Measurements from ENCODE around the gene ZNF740. TPM values are rescaled to one million over a fixed set of nuclear protein-coding genes. Genes with fewer than 3 reads are reported as not detected.

Gene ZNF740
- total and polyA plus RNA-seq, 10 of the 15 experiments (the other 5 are each of a cell fraction or from before 2014, with no cell fraction given): 1.4 to 33.6 (median 11.3) TPM

GRCh38 chr12:53227836-53228235 lies 47.3 kb downstream of the ZNF740 start:
- FAIRE-seq (no peak), ATAC-seq (no peak), DNase-seq (ENCODE audit: low read depth, low spot score) (no peak)
- SMC1A ChIA-PET (ENCODE audit: uncharacterized antibody, unreplicated experiment): interaction anchor here (1.3 kb wide), 1 partner anchor 11 kb away, joined by 3 read pairs; no protein-coding TSS in a partner anchor
- no peak overlapping the region for H3K27ac ChIP-seq (ENCODE audit: control insufficient read depth, insufficient read depth)
- WGBS (ENCODE audit: insufficient coverage, insufficient replicate concordance, low lambda C conversion rate, missing lambda C conversion rate): 23% methylated on average over 1 of the region's 1 CpG
- no peaks in the 10 kb centered on the region for H3K79me2 ChIP-seq (ENCODE audit: control insufficient read depth, insufficient read depth, low read length)
- H3K4me3 ChIP-seq: no peak overlapping the region
- no peaks in the 10 kb centered on the region for H4K20me1 ChIP-seq (ENCODE audit: control insufficient read depth, insufficient read depth)
- H2AFZ ChIP-seq (ENCODE audit: control insufficient read depth, low read depth, low read length): no peak overlapping the region
- H3K4me1 ChIP-seq (ENCODE audit: control insufficient read depth, insufficient read depth, low read length): peaks cover 6% of the 10 kb centered on the region
- CTCF ChIA-PET: no interaction called here
- POLR2A ChIA-PET: interaction anchor here (0.7 kb wide), 1 partner anchor 143 kb away, joined by 3 read pairs; no protein-coding TSS in a partner anchor
- no peaks in the 10 kb centered on the region for H3K36me3 ChIP-seq (ENCODE audit: control insufficient read depth in 2 of 2, insufficient read depth in 2 of 2, low read length in 1 of 2)
- TF ChIP-seq SMC3 (IDR thresholded peaks at IDR 0.05; ENCODE audit: borderline replicate concordance, low read length): no peak
- no peak for TF ChIP-seq TAF1 (IDR thresholded peaks at IDR 0.05; ENCODE audit: borderline replicate concordance, low read depth, low read length)
- TF ChIP-seq MYB (IDR thresholded peaks at IDR 0.05; ENCODE audit: borderline replicate concordance, low read depth, low read length): no peak
- TF ChIP-seq, protein P1, sequence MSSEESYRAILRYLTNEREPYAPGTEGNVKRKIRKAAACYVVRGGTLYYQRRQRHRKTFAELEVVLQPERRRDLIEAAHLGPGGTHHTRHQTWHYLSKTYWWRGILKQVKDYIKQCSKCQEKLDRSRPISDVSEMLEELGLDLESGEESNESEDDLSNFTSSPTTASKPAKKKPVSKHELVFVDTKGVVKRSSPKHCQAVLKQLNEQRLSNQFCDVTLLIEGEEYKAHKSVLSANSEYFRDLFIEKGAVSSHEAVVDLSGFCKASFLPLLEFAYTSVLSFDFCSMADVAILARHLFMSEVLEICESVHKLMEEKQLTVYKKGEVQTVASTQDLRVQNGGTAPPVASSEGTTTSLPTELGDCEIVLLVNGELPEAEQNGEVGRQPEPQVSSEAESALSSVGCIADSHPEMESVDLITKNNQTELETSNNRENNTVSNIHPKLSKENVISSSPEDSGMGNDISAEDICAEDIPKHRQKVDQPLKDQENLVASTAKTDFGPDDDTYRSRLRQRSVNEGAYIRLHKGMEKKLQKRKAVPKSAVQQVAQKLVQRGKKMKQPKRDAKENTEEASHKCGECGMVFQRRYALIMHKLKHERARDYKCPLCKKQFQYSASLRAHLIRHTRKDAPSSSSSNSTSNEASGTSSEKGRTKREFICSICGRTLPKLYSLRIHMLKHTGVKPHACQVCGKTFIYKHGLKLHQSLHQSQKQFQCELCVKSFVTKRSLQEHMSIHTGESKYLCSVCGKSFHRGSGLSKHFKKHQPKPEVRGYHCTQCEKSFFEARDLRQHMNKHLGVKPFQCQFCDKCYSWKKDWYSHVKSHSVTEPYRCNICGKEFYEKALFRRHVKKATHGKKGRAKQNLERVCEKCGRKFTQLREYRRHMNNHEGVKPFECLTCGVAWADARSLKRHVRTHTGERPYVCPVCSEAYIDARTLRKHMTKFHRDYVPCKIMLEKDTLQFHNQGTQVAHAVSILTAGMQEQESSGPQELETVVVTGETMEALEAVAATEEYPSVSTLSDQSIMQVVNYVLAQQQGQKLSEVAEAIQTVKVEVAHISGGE (CRISPR knock-in tag; IDR thresholded peaks at IDR 0.05): no peak
- TF ChIP-seq CBFB (IDR thresholded peaks at IDR 0.05; ENCODE audit: low read depth): no peak
- no peak for TF ChIP-seq IRF4 (IDR thresholded peaks at IDR 0.05; ENCODE audit: low read depth, low read length)
- TF ChIP-seq KAT2A (conservative IDR thresholded peaks at IDR 0.05; ENCODE audit: control insufficient read depth, low read depth, low read length): no peak
- TF ChIP-seq MEF2B (IDR thresholded peaks at IDR 0.05; ENCODE audit: partially characterized antibody, poor library complexity, severe bottlenecking): no peak
- TF ChIP-seq MTA2 (IDR thresholded peaks at IDR 0.05; ENCODE audit: low read depth): no peak
- no peak for TF ChIP-seq PML (IDR thresholded peaks at IDR 0.05; ENCODE audit: low read length)
- no peak for TF ChIP-seq CHD2 (IDR thresholded peaks at IDR 0.05; ENCODE audit: borderline replicate concordance, low read depth, low read length)
- TF ChIP-seq SIN3A (IDR thresholded peaks at IDR 0.05; ENCODE audit: low read depth, low read length): no peak
- no peak for TF ChIP-seq SIX5 (IDR thresholded peaks at IDR 0.05; ENCODE audit: low read depth, low read length, severe bottlenecking)
- TF ChIP-seq ZNF384 (IDR thresholded peaks at IDR 0.05; ENCODE audit: borderline replicate concordance, low read depth, low read length): no peak
- no peak for TF ChIP-seq ZBED1 (IDR thresholded peaks at IDR 0.05; ENCODE audit: borderline replicate concordance)
- no peak for TF ChIP-seq STAT3 (IDR thresholded peaks at IDR 0.05; ENCODE audit: low read depth, low read length)
- TF ChIP-seq BCL3 (IDR thresholded peaks at IDR 0.05; ENCODE audit: borderline replicate concordance, insufficient read depth, low read depth, low read length, poor library complexity, severe bottlenecking): no peak
- TF ChIP-seq, protein P2, sequence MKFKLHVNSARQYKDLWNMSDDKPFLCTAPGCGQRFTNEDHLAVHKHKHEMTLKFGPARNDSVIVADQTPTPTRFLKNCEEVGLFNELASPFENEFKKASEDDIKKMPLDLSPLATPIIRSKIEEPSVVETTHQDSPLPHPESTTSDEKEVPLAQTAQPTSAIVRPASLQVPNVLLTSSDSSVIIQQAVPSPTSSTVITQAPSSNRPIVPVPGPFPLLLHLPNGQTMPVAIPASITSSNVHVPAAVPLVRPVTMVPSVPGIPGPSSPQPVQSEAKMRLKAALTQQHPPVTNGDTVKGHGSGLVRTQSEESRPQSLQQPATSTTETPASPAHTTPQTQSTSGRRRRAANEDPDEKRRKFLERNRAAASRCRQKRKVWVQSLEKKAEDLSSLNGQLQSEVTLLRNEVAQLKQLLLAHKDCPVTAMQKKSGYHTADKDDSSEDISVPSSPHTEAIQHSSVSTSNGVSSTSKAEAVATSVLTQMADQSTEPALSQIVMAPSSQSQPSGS (IDR thresholded peaks at IDR 0.05; ENCODE audit: low read length): no peak
- H3K4me2 ChIP-seq (ENCODE audit: control insufficient read depth, insufficient read depth): no peak overlapping the region
- intact Hi-C loops (cut with micrococcal nuclease; ENCODE audit: unreplicated experiment) (no loop called here), in situ Hi-C loops (cut with MboI) (no loop called here)
- peaks cover 0 to 3% of the 10 kb centered on the region in 2 experiments; a peak in 2 of 4 replicates for H3K27me3 ChIP-seq (replicated peaks in 1 of 2; ENCODE audit: control insufficient read depth in 2 of 2, insufficient read depth in 2 of 2, low read length in 1 of 2)
- RAD21 ChIA-PET (ENCODE audit: unreplicated experiment): no interaction called here
- no TSS peak for BruUV-seq (replicated peaks)
- no peak overlapping the region for H3K9ac ChIP-seq (ENCODE audit: control insufficient read depth, insufficient read depth, low read length)
- H3K9me3 ChIP-seq (replicated peaks; ENCODE audit: control insufficient read depth, insufficient read depth, low read length): no peaks in the 10 kb centered on the region

Measured in GM12878 (cell line).